ENCODE measurements around the gene RFPL1. TPM values are rescaled to one million over a fixed set of nuclear protein-coding genes. Genes with fewer than 3 reads are reported as not detected.
"Not testable (repeated sequence)": the region's sequence is repeated elsewhere in the genome, so short reads cannot be mapped to it uniquely, and the experiment has no call there.

Gene RFPL1
- total and polyA plus RNA-seq, 2 experiments from 2014 or later = not detected

DNA sequence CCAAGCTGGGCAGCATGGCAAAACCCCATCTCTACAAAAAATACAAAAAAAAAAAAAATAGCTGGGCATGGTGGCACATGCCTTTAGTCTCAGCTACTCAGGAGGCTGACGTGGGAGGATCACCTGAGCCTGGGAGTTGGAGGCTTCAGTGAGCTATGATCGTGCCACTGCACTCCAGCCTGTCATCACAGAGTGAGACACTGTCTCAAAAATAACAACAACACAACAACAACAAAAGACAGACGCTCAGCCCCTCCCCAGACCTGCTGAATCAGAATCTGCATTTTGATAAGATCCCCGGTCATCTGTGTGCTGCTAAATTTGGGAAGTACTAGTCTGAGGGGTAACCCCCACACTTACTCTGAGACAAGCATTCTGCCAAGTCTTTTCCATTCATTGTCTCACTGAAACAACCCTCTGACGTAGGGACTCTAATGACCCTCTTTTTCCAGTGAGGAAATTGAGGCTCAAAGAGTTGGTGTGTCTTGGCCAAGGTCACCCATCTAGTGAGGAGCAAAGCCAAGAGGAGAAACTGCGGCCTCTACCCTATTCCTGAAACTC, 49.1 kb downstream of the RFPL1 start:
- WGBS (ENCODE audit: low lambda C conversion rate, missing lambda C conversion rate) = 88% methylated on average over 6 of the region's 6 CpGs
- Histone ChIP-seq H3K4me3 (no peak overlapping the region), H3K79me2 (no peaks in the 10 kb centered on the region), H3K27me3 (peaks cover 3% of the 10 kb centered on the region), H2AFZ (no peak overlapping the region), H3K4me1 (ENCODE audit: insufficient read depth) (no peaks in the 10 kb centered on the region), H3K9me3 (ENCODE audit: low read depth) (no peaks in the 10 kb centered on the region), H3K36me3 (replicated peaks; ENCODE audit: insufficient read depth, low read depth) (no peaks in the 10 kb centered on the region), H3K4me2 (no peak overlapping the region), H3K27ac (no peak overlapping the region), H4K20me1 (ENCODE audit: insufficient read depth, poor library complexity, severe bottlenecking) (no peaks in the 10 kb centered on the region), H3K9me2 (replicated peaks; ENCODE audit: insufficient read depth) (no peaks in the 10 kb centered on the region)
- TF ChIP-seq, protein P1, sequence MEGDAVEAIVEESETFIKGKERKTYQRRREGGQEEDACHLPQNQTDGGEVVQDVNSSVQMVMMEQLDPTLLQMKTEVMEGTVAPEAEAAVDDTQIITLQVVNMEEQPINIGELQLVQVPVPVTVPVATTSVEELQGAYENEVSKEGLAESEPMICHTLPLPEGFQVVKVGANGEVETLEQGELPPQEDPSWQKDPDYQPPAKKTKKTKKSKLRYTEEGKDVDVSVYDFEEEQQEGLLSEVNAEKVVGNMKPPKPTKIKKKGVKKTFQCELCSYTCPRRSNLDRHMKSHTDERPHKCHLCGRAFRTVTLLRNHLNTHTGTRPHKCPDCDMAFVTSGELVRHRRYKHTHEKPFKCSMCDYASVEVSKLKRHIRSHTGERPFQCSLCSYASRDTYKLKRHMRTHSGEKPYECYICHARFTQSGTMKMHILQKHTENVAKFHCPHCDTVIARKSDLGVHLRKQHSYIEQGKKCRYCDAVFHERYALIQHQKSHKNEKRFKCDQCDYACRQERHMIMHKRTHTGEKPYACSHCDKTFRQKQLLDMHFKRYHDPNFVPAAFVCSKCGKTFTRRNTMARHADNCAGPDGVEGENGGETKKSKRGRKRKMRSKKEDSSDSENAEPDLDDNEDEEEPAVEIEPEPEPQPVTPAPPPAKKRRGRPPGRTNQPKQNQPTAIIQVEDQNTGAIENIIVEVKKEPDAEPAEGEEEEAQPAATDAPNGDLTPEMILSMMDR (IDR thresholded peaks at IDR 0.05; ENCODE audit: poor library complexity) = no peak
- TF ChIP-seq EZH2 (IDR thresholded peaks at IDR 0.05; ENCODE audit: borderline replicate concordance) (no peak), EZH2phosphoT487 (IDR thresholded peaks at IDR 0.05; ENCODE audit: low read depth, severe bottlenecking, unreplicated experiment) (no peak)
- DNase-seq (ENCODE audit: low spot score) = no peak

DNA sequence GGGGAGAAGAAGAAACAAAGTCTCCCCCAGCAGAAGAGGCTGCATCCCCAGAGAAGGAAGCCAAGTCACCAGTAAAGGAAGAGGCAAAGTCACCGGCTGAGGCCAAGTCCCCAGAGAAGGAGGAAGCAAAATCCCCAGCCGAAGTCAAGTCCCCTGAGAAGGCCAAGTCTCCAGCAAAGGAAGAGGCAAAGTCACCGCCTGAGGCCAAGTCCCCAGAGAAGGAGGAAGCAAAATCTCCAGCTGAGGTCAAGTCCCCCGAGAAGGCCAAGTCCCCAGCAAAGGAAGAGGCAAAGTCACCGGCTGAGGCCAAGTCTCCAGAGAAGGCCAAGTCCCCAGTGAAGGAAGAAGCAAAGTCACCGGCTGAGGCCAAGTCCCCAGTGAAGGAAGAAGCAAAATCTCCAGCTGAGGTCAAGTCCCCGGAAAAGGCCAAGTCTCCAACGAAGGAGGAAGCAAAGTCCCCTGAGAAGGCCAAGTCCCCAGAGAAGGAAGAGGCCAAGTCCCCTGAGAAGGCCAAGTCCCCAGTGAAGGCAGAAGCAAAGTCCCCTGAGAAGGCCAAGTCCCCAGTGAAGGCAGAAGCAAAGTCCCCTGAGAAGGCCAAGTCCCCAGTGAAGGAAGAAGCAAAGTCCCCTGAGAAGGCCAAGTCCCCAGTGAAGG, 50.9 kb downstream of the RFPL1 start:
- not testable (repeated sequence) for DNase-seq (ENCODE audit: low spot score); H3K4me3 ChIP-seq; H3K79me2 ChIP-seq; H3K9me2 ChIP-seq (replicated peaks; ENCODE audit: insufficient read depth); H3K9me3 ChIP-seq (ENCODE audit: low read depth); H2AFZ ChIP-seq; H3K4me2 ChIP-seq; H3K36me3 ChIP-seq (replicated peaks; ENCODE audit: insufficient read depth, low read depth); H4K20me1 ChIP-seq (ENCODE audit: insufficient read depth, poor library complexity, severe bottlenecking); H3K4me1 ChIP-seq (ENCODE audit: insufficient read depth); H3K27ac ChIP-seq; H3K27me3 ChIP-seq
- 91% methylated on average over 8 of the region's 8 CpGs for WGBS (ENCODE audit: low lambda C conversion rate, missing lambda C conversion rate)

DNA sequence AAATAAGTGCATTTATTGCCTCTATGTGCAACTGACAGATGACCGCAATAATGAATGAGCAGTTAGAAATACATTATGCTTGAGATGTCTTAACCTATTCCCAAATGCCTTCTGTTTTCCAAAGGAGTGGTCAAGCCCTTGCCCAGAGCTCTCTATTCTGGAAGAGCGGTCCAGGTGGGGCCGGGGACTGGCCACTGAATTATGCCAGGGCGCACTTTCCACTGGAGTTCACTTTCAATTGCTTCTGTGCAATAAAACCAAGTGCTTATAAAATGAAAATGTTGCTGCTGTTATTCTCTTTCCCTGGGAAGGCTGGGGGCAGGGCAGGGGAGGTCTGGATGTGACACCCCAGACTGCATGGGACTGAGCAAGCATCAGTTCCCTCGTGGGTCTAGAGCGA, 52.6 kb downstream of the RFPL1 start:
- 91% methylated on average over 6 of the region's 6 CpGs for WGBS (ENCODE audit: low lambda C conversion rate, missing lambda C conversion rate)
- H3K27ac ChIP-seq = no peak overlapping the region
- no peaks in the 10 kb centered on the region for H3K4me1 ChIP-seq (ENCODE audit: insufficient read depth)
- no peak overlapping the region for H3K4me2 ChIP-seq
- H3K4me3 ChIP-seq = no peak overlapping the region
- H3K9me2 ChIP-seq (replicated peaks; ENCODE audit: insufficient read depth) = no peaks in the 10 kb centered on the region
- H3K79me2 ChIP-seq = no peaks in the 10 kb centered on the region
- no peaks in the 10 kb centered on the region for H4K20me1 ChIP-seq (ENCODE audit: insufficient read depth, poor library complexity, severe bottlenecking)
- H2AFZ ChIP-seq = no peak overlapping the region
- H3K27me3 ChIP-seq = no peaks in the 10 kb centered on the region
- DNase-seq (ENCODE audit: low spot score) = no peak
- no peaks in the 10 kb centered on the region for H3K36me3 ChIP-seq (replicated peaks; ENCODE audit: insufficient read depth, low read depth)
- TF ChIP-seq, protein P1 (IDR thresholded peaks at IDR 0.05; ENCODE audit: poor library complexity) = no peak
- TF ChIP-seq EZH2phosphoT487 (IDR thresholded peaks at IDR 0.05; ENCODE audit: low read depth, severe bottlenecking, unreplicated experiment) (no peak), EZH2 (IDR thresholded peaks at IDR 0.05; ENCODE audit: borderline replicate concordance) (no peak)
- no peaks in the 10 kb centered on the region for H3K9me3 ChIP-seq (ENCODE audit: low read depth)

Small RNA genes lying within 50 kb of the gene (small RNA-seq; reads per million reads assigned to genes)
- not detected for gene AC000041.1

Other genes with a start within 250 kb of the RFPL1 start
- 11.5 and 12.6 TPM in 2 replicates for gene EMID1, start 232.7 kb upstream of the RFPL1 start, total RNA-seq
- 14.7 and 15.0 TPM in 2 replicates for gene EMID1, start 232.7 kb upstream of the RFPL1 start, polyA plus RNA-seq
- 25.8 and 27.2 TPM in 2 replicates for gene RHBDD3, start 170.6 kb upstream of the RFPL1 start, total RNA-seq
- gene RHBDD3, start 170.6 kb upstream of the RFPL1 start, polyA plus RNA-seq = 46.7 and 58.1 TPM in 2 replicates
- gene EWSR1, start 170.3 kb upstream of the RFPL1 start, total RNA-seq = 161 TPM in 2 replicates
- 269 and 315 TPM in 2 replicates for gene EWSR1, start 170.3 kb upstream of the RFPL1 start, polyA plus RNA-seq
- gene GAS2L1, start 131.9 kb upstream of the RFPL1 start, total RNA-seq = 10.4 and 11.7 TPM in 2 replicates
- gene GAS2L1, start 131.9 kb upstream of the RFPL1 start, polyA plus RNA-seq = 34.0 and 46.0 TPM in 2 replicates
- gene RASL10A, start 122.9 kb upstream of the RFPL1 start, total RNA-seq = 0.33 and 1.7 TPM in 2 replicates
- 5.3 and 6.3 TPM in 2 replicates for gene RASL10A, start 122.9 kb upstream of the RFPL1 start, polyA plus RNA-seq
- 50.1 and 52.0 TPM in 2 replicates for gene AP1B1, start 50.0 kb upstream of the RFPL1 start, total RNA-seq
- 44.2 and 46.6 TPM in 2 replicates for gene AP1B1, start 50.0 kb upstream of the RFPL1 start, polyA plus RNA-seq
- gene NEFH, start 41.6 kb downstream of the RFPL1 start, total RNA-seq = 0.03 and 0.08 TPM in 2 replicates
- 0.98 TPM in 1 of 2 replicates, not detected in the other for gene NEFH, start 41.6 kb downstream of the RFPL1 start, polyA plus RNA-seq
- gene THOC5, start 115.2 kb downstream of the RFPL1 start, total RNA-seq = 26.5 and 27.7 TPM in 2 replicates
- 21.5 and 23.0 TPM in 2 replicates for gene THOC5, start 115.2 kb downstream of the RFPL1 start, polyA plus RNA-seq
- gene NIPSNAP1, start 142.5 kb downstream of the RFPL1 start, total RNA-seq = 160 and 165 TPM in 2 replicates
- 132 and 136 TPM in 2 replicates for gene NIPSNAP1, start 142.5 kb downstream of the RFPL1 start, polyA plus RNA-seq
- 22.6 and 30.7 TPM in 2 replicates for gene NF2, start 165.1 kb downstream of the RFPL1 start, total RNA-seq
- gene NF2, start 165.1 kb downstream of the RFPL1 start, polyA plus RNA-seq = 18.5 and 21.5 TPM in 2 replicates